Raji (cell line): ENCODE results near the gene RPRM.

Experiments
- POLR2A ChIP-seq: IDR thresholded peaks from 2 replicates; pipeline ENCODE4 v1.6.1; 2011; ENCODE audit warnings: low read depth, low read length, control low read depth; ENCODE audit not compliant: insufficient read depth

The RPRM gene

GRCh38 chr2:153478289-153479261 is at the start of gene RPRM:
TSS of gene RPRM (minus strand) at chr2:153478762. CDS start at chr2:153478565, 197 bp downstream.
- TF ChIP-seq POLR2A: no peak

GRCh38 chr2:153519257-153519875 is 40.8 kb upstream of the RPRM start:
- no peak for TF ChIP-seq POLR2A

- no peak for TF ChIP-seq POLR2A
Measured at GRCh38 chr2:153512331-153512730, 33.8 kb upstream of the RPRM start.

- TF ChIP-seq POLR2A: no peak
Measured at GRCh38 chr2:153510996-153511395, 32.4 kb upstream of the RPRM start.

- TF ChIP-seq POLR2A: no peak
Measured at GRCh38 chr2:153509133-153509532, 30.6 kb upstream of the RPRM start.

- no peak for TF ChIP-seq POLR2A
Measured at GRCh38 chr2:153499439-153499838, 20.9 kb upstream of the RPRM start.

GRCh38 chr2:153497938-153498629 is 19.5 kb upstream of the RPRM start:
- no peak for TF ChIP-seq POLR2A

- TF ChIP-seq POLR2A: no peak
Measured at GRCh38 chr2:153495725-153496124, 17.2 kb upstream of the RPRM start.

GRCh38 chr2:153488072-153488471 is 9.5 kb upstream of the RPRM start:
- no peak for TF ChIP-seq POLR2A

- TF ChIP-seq POLR2A: no peak
Measured at GRCh38 chr2:153487448-153487847, 8.9 kb upstream of the RPRM start.

GRCh38 chr2:153479573-153479972 is 1.0 kb upstream of the RPRM start:
- no peak for TF ChIP-seq POLR2A

GRCh38 chr2:153477636-153478288 is 800 bp downstream of the RPRM start:
- no peak for TF ChIP-seq POLR2A

- TF ChIP-seq POLR2A: no peak
Measured at GRCh38 chr2:153476816-153477635, 1.5 kb downstream of the RPRM start.

- TF ChIP-seq POLR2A: no peak
Measured at GRCh38 chr2:153476491-153476815, 2.1 kb downstream of the RPRM start.
